Keratinocyte (primary cell): ENCODE measurements around the gene MDK. TPM values are rescaled to one million over a fixed set of nuclear protein-coding genes. Genes with fewer than 3 reads are reported as not detected.

Experiments
- DNase-seq: peaks from one replicate; pipeline ENCODE4 v3.0.0-alpha.2; 2011; ENCODE audit warnings: low read depth, missing footprints, low spot score
- FAIRE-seq: peaks from 2 replicates; lab custom pipeline; 2011; peaks lifted over from hg19 to GRCh38; lab: Jason Lieb, UNC
- H2AFZ ChIP-seq: 2 replicates; pipeline ENCODE4 v1.6.0; 2012; ENCODE audit warnings: low read length, control low read depth, inconsistent platforms; ENCODE audit not compliant: control insufficient read depth
- H3K27ac ChIP-seq: 2 replicates; pipeline ENCODE4 v1.5.1; 2011; ENCODE audit warnings: low read length; ENCODE audit not compliant: control insufficient read depth, insufficient read depth
- H3K27me3 ChIP-seq: 3 replicates; pipeline ENCODE4 v1.6.0; 2011; ENCODE audit warnings: low read length; ENCODE audit not compliant: control insufficient read depth, insufficient read depth; ENCODE audit errors: extremely low read depth
- H3K36me3 ChIP-seq, 2 experiments: 2 replicates in 1 of 2; 3 replicates in 1 of 2; pipeline ENCODE4 v1.5.1; 2011; ENCODE audit warnings: low read length in 2 of 2, mild to moderate bottlenecking in 1 of 2; ENCODE audit not compliant: control insufficient read depth in 2 of 2, insufficient read depth in 2 of 2; ENCODE audit errors: extremely low read depth in 1 of 2
- H3K4me1 ChIP-seq: 3 replicates; pipeline ENCODE4 v1.5.1; 2011; ENCODE audit warnings: low read length; ENCODE audit not compliant: control insufficient read depth, insufficient read depth; ENCODE audit errors: extremely low read depth
- H3K4me2 ChIP-seq: 3 replicates; pipeline ENCODE4 v1.6.0; 2011; ENCODE audit warnings: low read depth, low read length; ENCODE audit not compliant: control insufficient read depth, insufficient read depth; ENCODE audit errors: extremely low read depth
- H3K4me3 ChIP-seq, 3 experiments: fragments of 200-600 bp in 1 of 3; sonication (generic) in 1 of 3; 2 replicates in 2 of 3; 3 replicates in 1 of 3; pipeline ENCODE4 v1.5.1; 2011 to 2016; ENCODE audit warnings: low read length in 3 of 3, mild to moderate bottlenecking in 3 of 3, control low read depth in 2 of 3, inconsistent platforms in 1 of 3, low read depth in 1 of 3, mixed read lengths in 1 of 3, mixed run types in 1 of 3, moderate library complexity in 1 of 3; ENCODE audit not compliant: control insufficient read depth in 2 of 3, insufficient read depth in 2 of 3; ENCODE audit errors: extremely low read depth in 1 of 3
- H3K79me2 ChIP-seq: 2 replicates; pipeline ENCODE4 v1.6.0; 2012; ENCODE audit warnings: low read length; ENCODE audit not compliant: control insufficient read depth, insufficient read depth
- H3K9ac ChIP-seq: 3 replicates; pipeline ENCODE4 v1.6.0; 2011; ENCODE audit warnings: low read length; ENCODE audit not compliant: control insufficient read depth, insufficient read depth; ENCODE audit errors: extremely low read depth
- H3K9me1 ChIP-seq: 3 replicates; pipeline ENCODE4 v1.6.0; 2011; ENCODE audit warnings: low read length; ENCODE audit not compliant: control insufficient read depth, insufficient read depth; ENCODE audit errors: extremely low read depth
- H3K9me3 ChIP-seq: 2 replicates; pipeline ENCODE4 v1.5.1; 2012; ENCODE audit warnings: low read depth, low read length; ENCODE audit not compliant: control insufficient read depth
- H4K20me1 ChIP-seq: 3 replicates; pipeline ENCODE4 v1.6.0; 2011; ENCODE audit warnings: low read length; ENCODE audit not compliant: control insufficient read depth, insufficient read depth; ENCODE audit errors: extremely low read depth
- CTCF ChIP-seq, 3 experiments: IDR thresholded peaks in 1 of 3; conservative IDR thresholded peaks in 1 of 3; optimal IDR thresholded peaks in 1 of 3; 2 replicates in 2 of 3; 3 replicates in 1 of 3; pipeline versions ENCODE3 to v1.5.1; 2011; ENCODE audit warnings: low read length in 3 of 3, mild to moderate bottlenecking in 3 of 3, moderate library complexity in 2 of 3, control low read depth in 1 of 3, inconsistent platforms in 1 of 3; ENCODE audit not compliant: insufficient read depth in 2 of 3; ENCODE audit errors: extremely low read depth in 1 of 3
- EZH2 ChIP-seq: IDR thresholded peaks from one replicate; pipeline ENCODE4 v1.6.1; 2012; ENCODE audit warnings: inconsistent platforms, mild to moderate bottlenecking, low read length, moderate library complexity
- dilution Hi-C: fragments of 300-500 bp; cut with MboI; formaldehyde crosslinking; loops from one replicate; pipeline ENCODE4 v1.7.0; 2020; ENCODE audit warnings: low sequenced_read_pairs; ENCODE audit not compliant: extremely low pct_ligation_motif_present
- polyA plus RNA-seq, 5 experiments: library from polyadenylated mRNA; depleted of rRNA in 3 of 5; stranded (reverse) in 3 of 5; stranded (forward) in 1 of 5; unstranded in 1 of 5; fragments of >200 nt; gene quantifications; 1 replicate in 1 of 5; 2 replicates in 3 of 5; 3 replicates in 1 of 5; pipeline versions ENCODE4 v1.2.1 to v1.2.3, GENCODE V29; 2011 to 2012; ENCODE audit warnings: missing spikeins in 2 of 5, low read depth in 1 of 5, low replicate concordance in 1 of 5

The MDK gene
- polyA plus RNA-seq, 1 donor (not counting 4 experiments of a cell fraction or from before 2014, with no cell fraction given): 5.4 TPM

GRCh38 chr11:46373787-46374740 lies 7.4 kb upstream of the MDK start:
- Histone ChIP-seq H3K9ac (no peak overlapping the region), H3K36me3 (peaks cover 24 to 42% of the 10 kb centered on the region in 2 experiments), H3K4me3 (no peak overlapping the region), H2AFZ (no peak overlapping the region), H3K27ac (no peak overlapping the region), H3K9me1 (no peaks in the 10 kb centered on the region), H3K79me2 (no peaks in the 10 kb centered on the region), H3K9me3 (no peaks in the 10 kb centered on the region), H3K4me1 (no peaks in the 10 kb centered on the region), H3K4me2 (no peak overlapping the region), H4K20me1 (no peaks in the 10 kb centered on the region), H3K27me3 (no peaks in the 10 kb centered on the region)
- DNase-seq (no peak), FAIRE-seq (no peak)
- dilution Hi-C loops: no loop called here
- TF ChIP-seq EZH2: no peak
- TF ChIP-seq CTCF (optimal IDR thresholded peaks at IDR 0.05 in 1 of 3, IDR thresholded peaks at IDR 0.05 in 1 of 3, conservative IDR thresholded peaks at IDR 0.05 in 1 of 3; ENCODE audit: extremely low read depth in 1 of 3, insufficient read depth in 2 of 3, low read length in 3 of 3): no peak

DNA sequence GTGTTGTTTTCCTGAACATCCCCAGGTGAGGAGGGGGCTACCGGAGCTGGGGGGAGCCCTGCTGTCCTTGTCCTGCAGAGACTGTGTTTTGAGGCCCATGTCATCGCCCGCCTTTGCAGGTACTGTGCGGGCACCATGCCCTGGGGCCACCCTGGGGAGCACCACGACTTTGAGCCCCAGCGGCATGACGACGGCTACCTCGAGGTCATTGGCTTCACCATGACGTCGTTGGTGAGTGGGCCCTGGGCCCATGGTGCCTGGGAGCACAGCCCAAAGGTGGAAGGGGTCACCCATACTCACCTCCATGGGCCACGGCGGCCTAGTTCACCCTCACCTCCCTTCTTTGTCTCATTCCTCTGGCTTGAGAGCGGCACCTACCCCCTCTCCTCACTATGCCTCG lies 6.7 kb upstream of the MDK start:
- no peak for FAIRE-seq

More for the DNA sequence above, 6.7 kb upstream of the MDK start:
- no peak overlapping the region for H3K9ac ChIP-seq
- H3K79me2 ChIP-seq: no peaks in the 10 kb centered on the region
- H2AFZ ChIP-seq: no peak overlapping the region
- H3K9me1 ChIP-seq: no peaks in the 10 kb centered on the region
- H3K4me1 ChIP-seq: no peaks in the 10 kb centered on the region
- H3K36me3 ChIP-seq: peaks cover 17 to 43% of the 10 kb centered on the region in 2 experiments
- TF ChIP-seq EZH2: no peak
- no peak overlapping the region for H3K4me3 ChIP-seq
- no peak overlapping the region for H3K27ac ChIP-seq
- no peak for DNase-seq
- H3K9me3 ChIP-seq: no peaks in the 10 kb centered on the region
- no peaks in the 10 kb centered on the region for H4K20me1 ChIP-seq
- H3K4me2 ChIP-seq: no peak overlapping the region
- dilution Hi-C loops: no loop called here
- no peaks in the 10 kb centered on the region for H3K27me3 ChIP-seq
